ENCODE data around the gene NR2F1. TPM values are rescaled to one million over a fixed set of nuclear protein-coding genes. Genes with fewer than 3 reads are reported as not detected.

Gene NR2F1
- total RNA-seq, 1 experiment from 2014 or later = 88.4 TPM

DNA sequence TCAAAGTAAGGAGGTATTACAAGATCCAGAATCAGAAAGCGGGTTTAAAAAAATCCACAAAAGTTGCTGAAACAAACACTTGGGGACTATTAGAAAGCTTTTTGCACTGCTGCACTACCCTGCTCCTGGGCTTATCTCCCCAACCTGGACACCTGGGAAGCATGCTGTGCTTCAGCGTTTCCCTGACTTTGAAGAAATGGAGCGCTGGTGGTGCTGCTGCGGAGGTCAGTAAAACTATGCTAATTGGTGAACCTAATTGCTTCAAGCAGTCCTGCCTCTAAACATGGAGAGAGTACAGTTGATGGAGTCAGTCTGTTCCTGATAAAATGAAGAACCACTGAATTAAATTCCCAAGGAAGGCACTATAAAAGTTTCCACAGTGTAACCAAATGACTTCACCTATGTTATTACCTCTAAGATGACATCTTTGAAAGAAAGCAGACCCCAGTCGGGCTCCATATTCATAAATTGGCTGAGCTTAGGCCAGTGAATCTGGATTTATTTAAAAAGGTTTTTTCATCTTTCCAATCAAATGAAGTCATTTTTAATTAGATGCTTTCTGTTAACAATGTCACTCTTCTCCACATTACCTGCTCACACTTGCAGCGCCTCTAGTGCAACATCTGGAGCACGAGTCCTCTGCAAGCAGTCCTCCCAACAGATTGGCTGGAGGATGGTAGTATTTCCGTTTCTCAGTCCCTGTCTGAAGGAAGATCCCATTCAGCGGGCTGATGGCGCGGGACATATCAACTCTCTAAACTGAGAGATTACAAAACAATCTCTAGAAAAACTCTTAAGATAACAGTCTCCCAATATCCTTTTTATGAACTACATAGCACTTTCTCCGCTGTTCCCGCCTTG, 13.5 kb upstream of the NR2F1 start:
- intact Hi-C loops (cut with micrococcal nuclease) = no loop called here

GRCh38 chr5:93570294-93571113, 12.5 kb upstream of the NR2F1 start:
- H3K36me3 ChIP-seq (ENCODE audit: low read depth, low read length) = peaks cover 24% of the 10 kb centered on the region
- no peaks in the 10 kb centered on the region for H4K20me1 ChIP-seq (ENCODE audit: low read length)
- H3F3A ChIP-seq (ENCODE audit: low read length, unreplicated experiment) = no peaks in the 10 kb centered on the region
- peaks cover 2% of the 10 kb centered on the region for H3K4me1 ChIP-seq (ENCODE audit: insufficient read depth, low read length)
- ATAC-seq = no peak
- CTCF ChIA-PET = no interaction called here
- H2AFZ ChIP-seq (ENCODE audit: low read length) = no peak overlapping the region
- no peak overlapping the region for H3K9ac ChIP-seq (ENCODE audit: low read length)
- no peak overlapping the region for H3K27ac ChIP-seq (ENCODE audit: low read length)
- no peaks in the 10 kb centered on the region for H3K27me3 ChIP-seq (ENCODE audit: low read length)
- H3K9me2 ChIP-seq (replicated peaks; ENCODE audit: low read length) = no peaks in the 10 kb centered on the region
- POLR2A ChIA-PET (ENCODE audit: unreplicated experiment) = no interaction called here
- no peak overlapping the region for H3K4me2 ChIP-seq (ENCODE audit: low read length)
- intact Hi-C loops (cut with micrococcal nuclease) = no loop called here
- no peak overlapping the region for H3K4me3 ChIP-seq (ENCODE audit: low read length)
- BruUV-seq (replicated peaks) = no TSS peak
- H3K9me3 ChIP-seq (ENCODE audit: low read length) = no peaks in the 10 kb centered on the region
- TF ChIP-seq EZH2 (IDR thresholded peaks at IDR 0.05; ENCODE audit: low read length, unreplicated experiment) (no peak), EZH2phosphoT487 (IDR thresholded peaks at IDR 0.05; ENCODE audit: borderline replicate concordance, low read length) (no peak)
- TF ChIP-seq, protein P1, sequence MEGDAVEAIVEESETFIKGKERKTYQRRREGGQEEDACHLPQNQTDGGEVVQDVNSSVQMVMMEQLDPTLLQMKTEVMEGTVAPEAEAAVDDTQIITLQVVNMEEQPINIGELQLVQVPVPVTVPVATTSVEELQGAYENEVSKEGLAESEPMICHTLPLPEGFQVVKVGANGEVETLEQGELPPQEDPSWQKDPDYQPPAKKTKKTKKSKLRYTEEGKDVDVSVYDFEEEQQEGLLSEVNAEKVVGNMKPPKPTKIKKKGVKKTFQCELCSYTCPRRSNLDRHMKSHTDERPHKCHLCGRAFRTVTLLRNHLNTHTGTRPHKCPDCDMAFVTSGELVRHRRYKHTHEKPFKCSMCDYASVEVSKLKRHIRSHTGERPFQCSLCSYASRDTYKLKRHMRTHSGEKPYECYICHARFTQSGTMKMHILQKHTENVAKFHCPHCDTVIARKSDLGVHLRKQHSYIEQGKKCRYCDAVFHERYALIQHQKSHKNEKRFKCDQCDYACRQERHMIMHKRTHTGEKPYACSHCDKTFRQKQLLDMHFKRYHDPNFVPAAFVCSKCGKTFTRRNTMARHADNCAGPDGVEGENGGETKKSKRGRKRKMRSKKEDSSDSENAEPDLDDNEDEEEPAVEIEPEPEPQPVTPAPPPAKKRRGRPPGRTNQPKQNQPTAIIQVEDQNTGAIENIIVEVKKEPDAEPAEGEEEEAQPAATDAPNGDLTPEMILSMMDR (conservative IDR thresholded peaks at IDR 0.05; ENCODE audit: low read depth, low read length) = no peak
- peaks cover 95% of the 10 kb centered on the region for H3K79me2 ChIP-seq (ENCODE audit: low read length)
- no peak for DNase-seq

More for the DNA sequence above, 13.5 kb upstream of the NR2F1 start:
- ChIA-PET CTCF (no interaction called here), POLR2A (ENCODE audit: unreplicated experiment) (no interaction called here)
- Histone ChIP-seq H3K9me3 (ENCODE audit: low read length) (no peaks in the 10 kb centered on the region), H3K27ac (ENCODE audit: low read length) (no peak overlapping the region), H3K4me1 (ENCODE audit: insufficient read depth, low read length) (peaks cover 6% of the 10 kb centered on the region; the same call in 1 of the 2 replicates), H3K4me2 (ENCODE audit: low read length) (no peak overlapping the region), H3K4me3 (ENCODE audit: low read length) (no peak overlapping the region), H3K27me3 (ENCODE audit: low read length) (no peaks in the 10 kb centered on the region), H2AFZ (ENCODE audit: low read length) (no peak overlapping the region), H3K79me2 (ENCODE audit: low read length) (peaks cover 93% of the 10 kb centered on the region), H4K20me1 (ENCODE audit: low read length) (no peaks in the 10 kb centered on the region), H3K9ac (ENCODE audit: low read length) (no peak overlapping the region), H3K9me2 (replicated peaks; ENCODE audit: low read length) (no peaks in the 10 kb centered on the region), H3K36me3 (ENCODE audit: low read depth, low read length) (peaks cover 22% of the 10 kb centered on the region), H3F3A (ENCODE audit: low read length, unreplicated experiment) (no peaks in the 10 kb centered on the region)
- DNase-seq = no peak
- TF ChIP-seq, protein P1 (conservative IDR thresholded peaks at IDR 0.05; ENCODE audit: low read depth, low read length) = no peak
- TF ChIP-seq EZH2phosphoT487 (IDR thresholded peaks at IDR 0.05; ENCODE audit: borderline replicate concordance, low read length) (no peak), EZH2 (IDR thresholded peaks at IDR 0.05; ENCODE audit: low read length, unreplicated experiment) (no peak)
- ATAC-seq = no peak
- no TSS peak for BruUV-seq (replicated peaks)
